ENCODE results near the gene EXPH5. TPM values are rescaled to one million over a fixed set of nuclear protein-coding genes. Genes with fewer than 3 reads are reported as not detected.
A peak's percentile ranks its signal among the peaks of the same experiment; 100 is the strongest.
"Not testable (repeated sequence)": the region's sequence is repeated elsewhere in the genome, so short reads cannot be mapped to it uniquely, and the experiment has no call there.

Gene EXPH5, protein sequence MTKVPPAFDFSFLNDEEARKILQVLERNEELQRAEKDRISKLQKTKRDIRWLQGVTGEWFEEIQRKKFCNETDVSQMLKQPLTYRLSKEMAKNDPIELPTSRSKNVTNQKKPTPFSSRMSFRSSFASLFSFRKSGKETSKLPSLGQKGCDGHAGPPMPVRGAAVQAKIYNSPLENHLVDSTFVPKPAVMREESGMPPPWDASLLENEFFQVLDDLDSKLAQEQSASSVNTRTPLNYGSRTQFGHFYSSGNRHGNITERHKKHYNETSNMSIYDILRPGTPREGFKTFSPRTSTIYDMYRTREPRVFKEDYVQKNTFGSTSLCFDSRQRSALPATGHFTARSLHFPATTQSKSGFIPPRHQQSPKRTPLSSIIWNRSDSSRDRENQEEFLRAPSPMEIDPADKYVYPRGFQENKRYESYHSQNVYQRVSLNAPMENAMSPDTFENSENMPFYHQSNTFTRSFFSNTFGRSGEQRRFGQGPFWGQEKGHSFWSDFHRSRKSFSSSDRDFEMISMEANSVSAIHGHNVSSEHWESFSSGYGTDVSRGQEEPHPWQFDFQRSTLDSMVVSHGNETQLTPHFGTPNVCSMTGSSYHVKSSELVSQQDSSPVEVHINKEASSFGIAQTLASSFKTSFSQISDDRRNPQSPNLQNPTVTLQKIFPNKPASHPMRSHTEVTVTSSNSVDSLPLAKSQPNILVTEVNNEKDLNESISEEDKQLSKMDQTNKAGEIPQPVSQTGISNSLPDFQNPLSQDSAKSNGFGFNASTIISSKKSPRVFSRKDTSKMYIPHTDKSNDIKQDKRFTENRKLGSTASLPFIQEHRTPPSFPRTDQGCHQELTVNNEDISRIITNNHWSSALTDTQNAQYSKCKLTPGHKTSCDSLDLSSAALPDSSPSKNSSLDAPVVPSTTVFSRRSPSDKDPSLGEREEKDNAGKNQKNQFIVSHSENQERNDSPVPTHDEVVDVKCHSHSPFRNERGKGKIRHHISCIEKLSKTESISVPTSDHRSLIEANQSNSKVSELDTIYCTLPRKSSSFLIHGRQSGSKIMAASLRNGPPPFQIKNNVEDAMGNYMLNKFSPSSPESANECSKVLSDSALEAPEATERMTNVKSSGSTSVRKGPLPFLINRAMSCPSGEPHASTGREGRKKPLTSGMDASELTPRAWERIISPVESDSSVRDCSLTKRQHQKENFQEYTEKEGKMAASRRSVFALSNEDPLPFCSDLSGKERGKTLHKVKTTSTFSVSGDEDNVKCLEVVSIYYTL (N-terminal part only)
- total RNA-seq (2014; rRNA removed; shearing (Covaris generic)), result 0.10 and 0.12 TPM in 2 replicates

DNA sequence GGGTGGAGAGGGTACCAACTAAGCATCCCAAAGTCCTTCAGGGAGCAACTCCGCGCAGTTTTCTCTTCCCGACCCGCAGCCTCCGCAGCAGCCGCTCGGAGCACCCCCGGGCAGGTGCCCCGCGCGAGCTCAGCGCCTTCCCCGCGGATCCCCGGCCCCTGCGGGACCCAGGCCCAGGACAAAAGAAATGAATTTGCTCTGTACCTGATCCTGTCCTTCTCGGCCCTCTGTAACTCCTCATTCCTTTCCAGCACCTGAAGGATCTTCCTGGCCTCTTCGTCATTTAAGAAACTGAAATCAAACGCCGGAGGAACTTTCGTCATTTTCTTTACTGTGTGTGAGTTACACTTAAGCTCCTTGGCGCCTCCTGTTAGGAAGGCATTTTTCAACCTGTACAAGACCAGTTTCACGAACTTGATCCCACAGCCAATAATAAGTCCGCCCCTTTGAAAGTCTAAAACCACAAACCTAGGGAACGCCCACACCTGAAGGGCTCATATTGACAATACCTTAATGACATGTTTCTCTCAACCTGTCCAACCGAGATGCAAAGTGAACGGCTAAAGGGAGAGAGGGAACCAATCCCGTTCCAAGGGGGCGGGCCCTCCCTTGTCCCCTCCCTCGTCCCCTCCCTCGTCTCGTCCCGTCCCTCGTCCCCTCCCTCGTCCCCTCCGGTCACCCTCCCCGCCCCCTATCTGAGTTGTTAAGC lies at the start of gene EXPH5:
TSS of gene EXPH5 (minus strand) at position 555 of the 709 bp plus-strand sequence. CDS start at position 323, 232 bp downstream.
- DNase-seq (ENCODE audit: low read depth), result peak; percentile 68

DNA sequence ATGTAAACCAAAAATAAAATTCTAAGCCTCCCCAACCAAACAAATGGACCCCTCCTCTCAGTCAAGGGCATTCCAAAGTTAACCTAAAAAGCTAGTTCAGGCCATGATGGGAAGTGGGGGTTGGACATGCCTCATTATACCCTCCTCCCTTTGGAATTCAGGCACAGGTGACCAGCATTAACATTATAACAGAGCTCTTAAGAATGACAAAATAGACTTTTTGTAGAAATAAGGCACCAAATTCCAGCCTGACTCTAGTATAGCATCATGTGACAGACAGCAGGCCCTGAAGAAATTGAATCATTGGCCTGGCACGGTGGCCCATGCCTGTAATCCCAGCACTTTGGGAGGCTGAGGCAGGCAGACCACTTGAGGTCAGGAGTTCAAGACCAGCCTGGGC lies 48.2 kb upstream of the EXPH5 start:
- not testable (repeated sequence) for DNase-seq (ENCODE audit: low read depth)

DNA sequence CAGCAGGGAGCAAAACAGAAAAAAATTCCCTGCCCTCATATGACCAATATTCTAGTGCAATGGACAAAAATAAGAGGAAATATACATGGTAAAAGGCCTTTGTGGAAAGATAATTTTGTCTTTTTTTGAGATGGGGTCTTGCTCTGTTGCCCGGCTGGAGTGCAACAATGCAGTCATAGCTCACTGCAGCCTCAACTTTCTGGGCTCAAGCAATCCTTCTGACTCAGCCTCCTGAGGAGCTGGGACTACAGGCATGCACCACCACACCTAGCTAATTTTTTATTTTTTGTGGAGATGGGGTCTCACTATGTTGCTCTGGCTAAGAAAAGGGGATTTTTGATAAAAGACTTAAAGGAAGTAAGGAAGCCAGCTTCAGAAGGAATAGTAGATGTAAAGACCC lies 45.6 kb upstream of the EXPH5 start:
- no peak for DNase-seq (ENCODE audit: low read depth)

DNA sequence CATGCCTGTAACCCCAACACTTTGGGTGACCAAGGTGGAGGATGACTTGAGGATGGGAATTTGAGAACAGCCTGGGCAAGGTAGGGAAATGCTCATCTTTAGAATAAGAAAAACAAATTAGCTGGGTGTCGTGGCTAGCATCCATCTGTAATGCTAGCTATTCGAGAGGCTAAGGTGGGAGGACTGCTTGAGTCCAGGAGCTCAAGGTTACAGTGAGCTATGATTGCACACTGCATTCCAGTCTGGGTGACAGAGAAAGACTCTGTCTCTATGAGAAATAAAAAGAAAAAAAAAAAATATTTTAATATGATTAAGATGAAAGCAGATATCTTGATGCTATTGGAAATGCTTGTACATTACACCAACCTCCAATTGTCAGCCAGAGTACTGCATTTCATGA lies 42.7 kb upstream of the EXPH5 start:
- no peak for DNase-seq (ENCODE audit: low read depth)

DNA sequence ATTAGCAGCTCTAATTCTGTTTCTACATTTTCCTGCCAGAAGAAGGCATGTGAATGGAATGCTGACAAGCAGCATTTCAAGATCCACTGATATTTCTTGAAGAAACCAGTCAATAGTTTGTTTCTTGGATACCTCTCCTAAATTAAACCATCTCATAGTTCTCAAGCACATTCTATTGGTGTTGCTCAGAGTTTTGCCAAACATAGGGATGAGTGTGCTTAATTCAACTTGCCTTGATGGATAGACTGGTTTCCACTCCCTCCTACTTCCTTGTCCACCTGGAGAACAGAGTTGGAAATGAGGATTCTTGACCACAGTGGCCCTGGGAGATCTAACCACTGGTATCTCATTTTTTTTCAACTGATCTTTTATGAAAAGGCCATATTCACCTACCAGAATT lies 41.5 kb upstream of the EXPH5 start:
- no peak for DNase-seq (ENCODE audit: low read depth)

DNA sequence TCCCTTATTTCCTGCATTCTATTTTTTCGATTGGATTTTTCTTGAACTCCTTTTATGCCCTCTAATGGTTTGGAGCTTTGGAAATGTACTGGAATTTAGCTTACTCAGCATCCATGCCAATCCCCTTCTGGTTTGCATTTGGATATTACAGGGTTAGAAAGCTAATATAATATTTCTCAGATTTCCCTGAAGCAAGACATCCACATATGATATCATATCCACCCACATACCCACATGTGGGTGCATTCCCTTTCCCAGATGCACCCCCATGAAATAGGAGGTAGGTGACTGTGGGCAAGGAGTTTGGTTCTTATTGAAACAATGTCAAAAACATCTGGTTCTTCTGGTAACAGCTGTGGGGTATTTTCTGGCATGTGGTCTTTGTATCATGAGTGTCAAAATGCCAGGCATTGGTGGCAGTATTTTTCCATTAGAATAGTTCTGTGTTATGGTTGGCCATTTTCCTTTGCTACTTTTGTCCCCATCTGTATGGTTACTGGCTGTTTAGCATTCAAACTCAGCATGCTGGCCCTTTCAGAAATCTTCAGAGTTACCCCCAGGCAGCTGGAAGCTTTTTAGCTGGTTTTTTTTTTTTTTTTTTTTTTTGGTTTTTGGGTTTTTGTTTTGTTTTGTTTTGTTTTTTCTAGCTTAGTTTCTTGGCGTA lies 38.6 kb upstream of the EXPH5 start:
- DNase-seq (ENCODE audit: low read depth), result peak; percentile 30

DNA sequence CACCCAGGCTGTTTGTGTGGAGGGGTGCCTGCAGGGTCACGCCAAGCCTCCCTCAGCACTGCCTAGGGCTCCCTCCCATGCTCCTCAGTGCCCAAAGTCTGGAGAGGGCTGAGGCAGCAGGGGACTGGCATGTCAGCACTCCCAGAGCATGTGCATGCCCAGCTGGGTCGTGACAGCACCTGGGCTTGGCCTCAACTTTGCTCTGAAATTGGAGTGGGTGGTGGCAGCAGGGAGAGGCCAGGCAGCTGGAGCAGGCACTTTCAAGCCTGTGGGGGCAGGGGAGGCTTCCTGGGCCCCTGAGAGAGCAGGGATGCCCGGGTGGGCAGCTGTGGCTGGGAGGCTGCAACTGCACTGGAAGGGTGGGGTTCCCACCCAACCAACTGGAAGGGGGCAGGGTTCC lies 35.7 kb upstream of the EXPH5 start:
- no peak for DNase-seq (ENCODE audit: low read depth)

DNA sequence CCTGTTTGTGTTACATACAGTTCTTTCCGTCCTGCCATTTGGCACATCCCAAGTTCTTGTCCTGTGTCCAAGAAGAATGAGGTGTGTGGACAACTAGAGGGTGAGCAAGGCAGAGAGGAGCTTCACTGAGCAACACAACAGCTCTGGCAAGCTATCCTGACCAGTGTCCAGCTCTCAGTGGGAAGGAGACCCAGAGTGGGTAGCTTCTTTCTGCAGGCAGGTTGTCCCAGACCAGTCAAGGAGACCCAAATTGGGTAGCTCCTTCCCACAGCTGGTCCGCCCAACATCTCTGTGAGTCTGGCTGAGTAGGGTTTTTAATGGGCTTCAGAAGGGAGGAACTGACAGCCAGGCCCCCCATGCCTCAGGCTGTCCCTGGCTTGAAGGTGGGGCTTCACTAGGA lies 35.2 kb upstream of the EXPH5 start:
- no peak for DNase-seq (ENCODE audit: low read depth)

DNA sequence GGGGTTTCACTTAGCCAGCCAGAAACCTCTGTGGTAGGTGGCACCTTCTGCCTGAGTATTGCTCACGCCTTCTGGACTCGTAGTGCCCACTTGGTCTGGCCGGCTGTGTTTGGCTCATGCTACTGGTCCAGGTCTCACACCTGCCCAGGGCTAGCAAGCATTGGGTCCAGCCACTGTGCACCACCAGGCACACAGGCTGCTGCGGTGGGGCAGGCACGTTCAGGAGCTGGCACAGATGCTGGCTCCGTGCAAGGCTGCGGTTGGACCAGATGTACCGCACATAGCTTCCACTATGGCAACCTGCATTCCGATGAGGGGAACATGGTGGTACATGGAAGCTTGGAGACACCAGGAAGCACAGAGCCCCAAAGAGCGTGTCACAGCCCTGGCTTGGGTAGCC lies 34.8 kb upstream of the EXPH5 start:
- DNase-seq (ENCODE audit: low read depth), result no peak

DNA sequence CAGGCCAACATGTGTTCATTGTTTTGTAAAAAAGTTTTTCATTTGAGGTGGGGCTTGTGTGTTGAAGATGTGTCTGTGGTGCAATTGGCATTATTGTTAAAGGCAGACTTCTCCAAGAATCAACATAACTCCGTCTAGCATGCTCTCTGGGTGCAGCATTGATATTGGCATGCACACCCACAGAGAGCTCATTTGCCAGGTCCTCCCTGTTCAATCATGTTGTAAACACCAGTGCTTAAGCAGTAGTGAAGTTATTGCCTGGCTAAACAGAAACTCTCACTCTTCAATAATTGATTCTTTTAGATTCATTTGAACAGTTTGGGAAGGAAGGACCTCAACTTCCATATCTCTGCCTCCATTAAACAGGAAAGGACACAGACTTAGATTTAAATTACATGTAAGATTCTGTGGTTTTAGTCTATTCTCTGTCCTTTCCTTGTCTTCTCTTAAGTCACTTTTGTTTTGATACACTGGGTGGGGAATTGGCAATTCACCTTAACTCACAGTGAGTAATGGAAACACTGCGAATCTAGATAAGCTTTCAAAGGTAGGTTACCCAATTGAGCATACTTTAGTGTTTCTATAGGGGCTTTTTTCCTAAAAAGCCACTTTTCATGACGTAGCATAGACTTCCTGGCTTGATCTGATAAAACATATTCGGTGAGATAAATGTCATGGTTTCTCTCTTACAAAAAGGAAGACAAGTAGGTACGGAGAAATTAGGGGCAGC lies 30.8 kb upstream of the EXPH5 start:
- no peak for DNase-seq (ENCODE audit: low read depth)

DNA sequence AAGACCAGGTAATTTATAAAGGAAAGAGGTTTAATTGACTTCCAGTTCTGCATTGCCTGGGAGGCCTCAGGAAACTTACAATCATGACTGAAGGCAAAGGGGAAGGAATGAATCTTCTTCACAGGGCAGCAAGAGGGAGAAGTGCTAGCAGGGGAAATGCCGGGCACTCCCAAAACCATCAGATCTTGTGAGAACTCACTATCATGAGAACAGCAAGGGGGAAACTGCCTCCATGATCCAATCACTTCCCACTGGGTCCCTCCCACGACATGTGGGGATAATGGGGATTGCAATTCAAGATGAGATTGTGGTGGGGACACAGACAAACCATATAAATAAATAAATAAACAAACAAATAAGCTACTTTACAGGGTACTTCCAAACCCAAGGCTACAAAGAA lies 28.8 kb upstream of the EXPH5 start:
- no peak for DNase-seq (ENCODE audit: low read depth)

DNA sequence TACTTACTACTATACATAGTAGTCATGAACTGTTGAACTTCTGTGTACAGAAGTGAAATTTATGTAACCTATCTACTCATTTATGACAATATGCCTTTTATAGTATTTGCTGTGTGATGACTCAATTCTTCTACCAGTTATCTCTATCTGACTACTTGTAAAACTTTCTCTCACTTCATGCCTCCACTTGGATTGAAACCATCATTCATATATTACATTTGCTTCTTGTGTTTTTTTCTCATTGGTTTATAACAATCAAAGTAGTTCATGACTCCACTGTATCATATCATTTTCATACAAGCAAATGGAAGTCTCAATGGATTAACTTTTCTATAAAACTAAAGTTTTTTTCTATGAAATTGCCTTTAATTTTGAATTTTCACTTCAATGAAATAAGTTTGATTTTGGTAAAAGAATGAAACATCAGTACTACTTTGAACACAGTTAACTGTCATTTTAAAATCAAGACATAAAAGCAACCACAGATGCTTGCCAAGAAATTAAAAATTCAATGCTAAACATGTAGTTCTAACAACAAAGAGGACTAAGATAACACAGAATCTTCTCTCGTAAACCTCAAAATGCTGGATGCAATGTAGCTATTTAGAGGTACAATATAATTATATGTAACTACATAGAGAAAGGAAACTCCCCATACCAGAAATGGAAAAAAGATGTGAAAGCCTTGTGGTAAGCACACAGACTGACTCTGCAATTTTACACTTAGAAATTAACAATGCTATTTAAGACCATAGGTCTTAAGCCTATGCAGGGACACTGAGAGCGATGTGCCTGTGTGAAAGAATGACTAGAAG lies 27.6 kb upstream of the EXPH5 start:
- peak; percentile 33 for DNase-seq (ENCODE audit: low read depth)

DNA sequence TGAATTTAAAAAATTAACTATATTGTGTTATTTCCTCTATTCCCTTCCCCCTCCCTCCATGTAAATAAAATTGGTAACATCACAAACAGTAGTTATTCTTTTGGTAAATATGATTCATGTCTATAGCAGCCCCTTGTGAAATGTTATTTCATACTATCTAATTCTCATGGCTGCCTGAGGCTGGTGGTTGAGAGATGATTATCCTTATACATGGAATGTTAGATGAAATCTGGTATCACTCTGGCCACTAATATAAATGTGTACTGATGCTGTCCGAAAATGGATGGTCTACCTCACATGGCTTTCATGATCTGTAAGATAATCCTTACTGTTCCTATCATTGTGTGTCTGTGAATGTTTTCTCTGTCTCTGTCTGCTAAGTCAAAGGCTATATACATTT lies 25.0 kb upstream of the EXPH5 start:
- no peak for DNase-seq (ENCODE audit: low read depth)

DNA sequence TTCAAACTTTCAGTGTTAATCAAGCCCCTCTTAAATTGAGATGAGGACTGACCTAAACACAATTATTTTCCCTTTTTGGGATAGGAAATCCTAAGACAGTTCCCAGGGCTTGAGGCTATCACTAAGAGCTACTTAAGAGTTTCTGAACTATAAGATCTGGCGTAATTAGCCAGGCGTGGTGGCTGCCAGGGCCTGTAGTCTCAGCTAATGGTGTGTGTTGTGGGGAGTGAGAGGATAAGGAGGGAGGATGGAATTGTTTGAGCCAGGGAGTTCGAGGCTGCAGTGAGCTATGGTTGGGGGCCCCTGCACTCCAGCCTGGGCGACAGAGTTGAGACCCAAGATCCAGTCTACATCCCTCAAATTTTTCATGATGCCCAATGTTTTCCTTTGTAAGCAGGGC lies 23.5 kb upstream of the EXPH5 start:
- no peak for DNase-seq (ENCODE audit: low read depth)

DNA sequence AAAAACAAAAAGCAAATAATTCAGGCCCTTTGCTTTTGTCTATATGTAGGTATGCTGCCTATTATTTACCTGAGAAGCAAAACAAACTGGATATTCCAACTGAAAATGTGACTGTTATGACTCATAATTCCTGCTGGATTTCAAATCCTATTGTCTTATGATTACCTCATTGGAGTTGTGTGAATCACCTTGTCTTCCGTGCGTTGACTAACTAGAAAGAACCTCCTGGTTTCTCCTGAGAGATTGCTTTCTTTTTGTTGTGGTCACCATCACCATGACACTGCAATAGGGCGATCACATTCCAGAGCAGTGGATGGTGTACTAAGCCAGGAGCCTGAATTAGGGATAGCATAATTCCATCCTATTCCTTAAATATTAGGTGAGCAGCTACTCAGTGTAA lies 23.0 kb upstream of the EXPH5 start:
- peak; percentile 84 for DNase-seq (ENCODE audit: low read depth)

DNA sequence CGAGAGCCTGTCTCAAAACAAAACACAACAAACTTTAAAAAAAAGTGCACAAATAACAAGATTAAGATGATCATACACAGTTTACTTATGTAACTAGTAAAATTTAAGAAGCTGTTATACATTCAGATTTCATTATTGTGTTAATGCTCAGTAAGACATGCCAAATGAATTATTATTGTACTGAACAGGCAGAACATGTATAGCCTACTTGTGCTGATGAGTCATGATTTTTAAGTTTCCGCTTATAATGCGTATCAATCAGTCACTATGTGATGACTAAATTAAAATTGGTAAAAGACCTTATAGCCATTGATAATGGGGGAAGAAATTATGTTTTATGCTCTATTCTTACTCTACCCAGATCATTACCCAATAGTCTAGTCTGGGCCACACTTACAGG lies 20.5 kb upstream of the EXPH5 start:
- DNase-seq (ENCODE audit: low read depth), result no peak

DNA sequence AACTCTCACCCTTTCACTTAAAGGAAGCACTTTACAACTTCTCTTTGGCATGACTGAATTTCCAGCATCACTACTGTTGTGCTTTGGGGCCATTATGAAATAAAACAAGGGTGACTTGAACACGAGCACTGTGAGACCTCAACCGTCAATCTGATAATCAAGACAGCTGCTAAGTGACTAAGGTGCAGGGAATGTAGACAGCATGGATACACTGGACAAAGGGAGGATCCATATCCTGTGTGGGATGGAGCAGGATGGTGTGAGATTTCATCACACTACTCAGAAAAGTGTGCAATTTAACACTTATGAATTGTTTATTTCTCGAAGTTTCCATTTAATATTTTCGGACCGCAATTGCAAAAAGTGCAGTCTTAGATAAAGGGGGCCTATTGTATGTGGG lies 16.1 kb upstream of the EXPH5 start:
- peak; percentile 69 for DNase-seq (ENCODE audit: low read depth)

DNA sequence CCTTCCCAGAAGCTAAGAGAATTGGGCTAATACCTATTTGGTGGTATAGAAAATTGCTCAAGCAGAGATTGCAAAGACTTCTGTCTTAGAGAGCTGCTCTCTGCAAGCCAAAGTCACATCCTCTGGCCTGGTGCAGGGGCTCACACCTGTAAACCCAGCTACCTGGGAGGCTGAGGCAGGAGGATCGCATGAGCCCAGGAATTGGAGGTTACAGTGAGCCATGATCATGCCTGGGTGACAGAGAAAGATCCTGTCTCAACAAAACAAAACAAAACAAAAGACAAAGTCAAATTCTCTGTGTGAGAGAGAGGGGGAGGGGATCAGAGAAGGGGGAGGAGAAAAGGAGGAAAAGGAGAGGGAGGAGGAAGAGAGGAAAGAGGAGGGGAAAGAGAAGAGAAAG lies 15.0 kb upstream of the EXPH5 start:
- no peak for DNase-seq (ENCODE audit: low read depth)

DNA sequence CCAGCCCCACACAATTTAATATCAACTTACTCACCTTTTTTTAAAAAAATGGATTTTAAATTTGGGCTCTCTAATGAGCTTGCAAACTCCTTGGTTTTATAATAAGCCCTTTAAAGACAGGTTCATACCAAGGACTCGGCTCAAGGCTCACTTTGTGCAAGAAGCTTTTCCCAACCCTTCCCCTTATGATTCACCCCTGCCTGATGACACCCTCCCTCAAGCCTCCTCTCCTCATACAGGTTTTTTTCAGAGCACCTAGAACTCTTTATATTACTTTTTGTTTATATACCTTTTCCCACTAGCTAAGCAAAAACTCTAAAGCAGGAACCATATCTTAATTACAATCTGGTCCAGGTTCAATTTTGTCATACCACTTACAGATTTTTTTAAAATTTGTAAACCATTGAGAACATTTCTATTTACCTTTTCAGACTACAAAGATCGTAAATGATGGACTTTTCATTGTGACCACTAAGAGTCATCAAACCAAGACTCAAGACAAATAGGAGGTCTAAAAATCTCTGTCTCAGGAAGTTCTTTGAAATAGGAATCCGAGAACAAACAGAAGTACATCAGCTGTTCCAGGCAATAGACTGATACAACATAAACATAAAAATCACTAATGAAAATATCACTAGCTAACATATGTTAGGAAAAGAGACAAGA lies 13.1 kb upstream of the EXPH5 start:
- DNase-seq (ENCODE audit: low read depth), result no peak
